NCI-H345 (cell line): Measurements from ENCODE around the gene MCTS1.
"Not testable (repeated sequence)": the region's sequence is repeated elsewhere in the genome, so short reads cannot be mapped to it uniquely, and the experiment has no call there.

Experiments
- DNase-seq: peaks from one replicate; lab custom pipeline; 2025; lab: John Stamatoyannopoulos, UW

The MCTS1 gene

GRCh38 chrX:120629667-120630537 is 26.0 kb downstream of the MCTS1 start, which contains the start of gene C1GALT1C1:
TSS of gene C1GALT1C1 (minus strand) at chrX:120630054. CDS start at chrX:120627166, 2,888 bp downstream.
- DNase-seq: peak; percentile 86

DNA sequence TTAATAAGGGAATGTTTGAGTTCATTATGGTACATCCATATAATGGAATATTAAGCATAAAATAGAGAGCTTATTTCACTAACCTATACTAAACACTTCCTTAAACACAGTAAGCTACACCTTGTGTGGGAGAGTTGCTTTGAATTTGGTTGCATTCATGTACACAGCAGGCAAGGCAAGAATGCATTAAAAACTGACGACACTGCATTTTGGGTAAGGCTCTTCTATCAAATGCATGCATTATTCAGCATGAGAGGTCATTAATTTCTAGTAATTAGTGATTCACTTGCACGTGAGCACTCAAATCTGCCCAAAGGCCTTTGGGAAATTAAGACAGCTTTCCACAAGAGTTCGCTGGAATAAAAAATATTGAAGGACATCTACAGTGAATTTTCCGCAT is 34.7 kb downstream of the MCTS1 start:
- DNase-seq: no peak

- DNase-seq: no peak
Observed at GRCh38 chrX:120642871-120643270, 39.0 kb downstream of the MCTS1 start.

- no peak for DNase-seq
Observed at GRCh38 chrX:120647127-120647526, 43.2 kb downstream of the MCTS1 start.

DNA sequence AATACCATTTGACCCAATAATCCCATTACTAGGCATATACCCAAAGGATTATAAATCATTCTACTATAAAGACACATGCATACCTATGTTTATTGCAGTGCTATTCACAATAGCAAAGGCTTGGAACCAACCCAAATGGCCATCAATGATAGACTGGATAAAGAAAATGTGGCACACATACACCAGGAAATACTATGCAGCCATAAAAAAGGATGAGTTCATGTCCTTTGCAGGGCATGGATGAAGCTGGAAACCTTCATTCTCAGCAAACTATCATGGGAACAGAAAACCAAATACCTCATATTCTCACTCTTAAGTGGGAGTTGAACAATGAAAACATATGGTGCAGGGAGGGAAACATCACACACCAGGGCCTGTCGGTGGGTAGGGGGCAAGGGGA is 48.4 kb downstream of the MCTS1 start:
- DNase-seq: not testable (repeated sequence)

- no peak for DNase-seq
Observed at GRCh38 chrX:120653000-120653399, 49.1 kb downstream of the MCTS1 start.

GRCh38 chrX:120660637-120661036 is 56.7 kb downstream of the MCTS1 start:
- DNase-seq: no peak
